ENCODE measurements around the gene CMBL. TPM values are rescaled to one million over a fixed set of nuclear protein-coding genes. Genes with fewer than 3 reads are reported as not detected.

The CMBL gene
- total RNA-seq, 1 donor: 9.0 TPM

- H3K36me3 ChIP-seq (ENCODE audit: insufficient read depth, low read length): peaks cover 46% of the 10 kb centered on the region
- no peak for TF ChIP-seq CTCF (IDR thresholded peaks at IDR 0.05; ENCODE audit: extremely low read depth, low read depth, low read length)
- H4K20me1 ChIP-seq (ENCODE audit: insufficient read depth, low read length): peaks cover 10% of the 10 kb centered on the region
- no peaks in the 10 kb centered on the region for H3K27me3 ChIP-seq (ENCODE audit: insufficient read depth, low read length)
- H3K79me2 ChIP-seq (ENCODE audit: insufficient read depth, low read length): no peaks in the 10 kb centered on the region
- peaks cover 9% of the 10 kb centered on the region for H3K4me1 ChIP-seq (ENCODE audit: insufficient read depth, low read length)
- H2AFZ ChIP-seq (ENCODE audit: low read length): no peak overlapping the region
- H3K27ac ChIP-seq (ENCODE audit: low read depth, low read length): no peak overlapping the region
- H3K4me2 ChIP-seq (ENCODE audit: insufficient read depth, low read length): no peak overlapping the region
- H3K9me3 ChIP-seq (ENCODE audit: low read depth, low read length): no peaks in the 10 kb centered on the region
- no peak overlapping the region for H3K4me3 ChIP-seq (ENCODE audit: insufficient read depth, low read length)
- DNase-seq (ENCODE audit: insufficient read length, low spot score, missing footprints): no peak
Observed at GRCh38 chr5:10265245-10266109, 42.2 kb downstream of the CMBL start.

GRCh38 chr5:10264604-10265003, 43.1 kb downstream of the CMBL start:
- H3K9me3 ChIP-seq (ENCODE audit: low read depth, low read length): no peaks in the 10 kb centered on the region
- TF ChIP-seq CTCF (IDR thresholded peaks at IDR 0.05; ENCODE audit: extremely low read depth, low read depth, low read length): no peak
- no peaks in the 10 kb centered on the region for H3K27me3 ChIP-seq (ENCODE audit: insufficient read depth, low read length)
- no peak overlapping the region for H3K27ac ChIP-seq (ENCODE audit: low read depth, low read length)
- DNase-seq (ENCODE audit: insufficient read length, low spot score, missing footprints): no peak
- no peak overlapping the region for H3K4me3 ChIP-seq (ENCODE audit: insufficient read depth, low read length)
- peaks cover 14% of the 10 kb centered on the region for H4K20me1 ChIP-seq (ENCODE audit: insufficient read depth, low read length)
- peaks cover 55% of the 10 kb centered on the region for H3K36me3 ChIP-seq (ENCODE audit: insufficient read depth, low read length)
- peaks cover 9% of the 10 kb centered on the region for H3K4me1 ChIP-seq (ENCODE audit: insufficient read depth, low read length)
- H3K79me2 ChIP-seq (ENCODE audit: insufficient read depth, low read length): peaks cover 1% of the 10 kb centered on the region
- no peak overlapping the region for H2AFZ ChIP-seq (ENCODE audit: low read length)
- H3K4me2 ChIP-seq (ENCODE audit: insufficient read depth, low read length): no peak overlapping the region

- H3K4me1 ChIP-seq (ENCODE audit: insufficient read depth, low read length): peaks cover 9% of the 10 kb centered on the region
- no peak overlapping the region for H3K4me2 ChIP-seq (ENCODE audit: insufficient read depth, low read length)
- DNase-seq (ENCODE audit: insufficient read length, low spot score, missing footprints): no peak
- H3K27ac ChIP-seq (ENCODE audit: low read depth, low read length): no peak overlapping the region
- no peak for TF ChIP-seq CTCF (IDR thresholded peaks at IDR 0.05; ENCODE audit: extremely low read depth, low read depth, low read length)
- peaks cover 14% of the 10 kb centered on the region for H4K20me1 ChIP-seq (ENCODE audit: insufficient read depth, low read length)
- no peak overlapping the region for H3K4me3 ChIP-seq (ENCODE audit: insufficient read depth, low read length)
- peaks cover 71% of the 10 kb centered on the region for H3K36me3 ChIP-seq (ENCODE audit: insufficient read depth, low read length)
- no peaks in the 10 kb centered on the region for H3K9me3 ChIP-seq (ENCODE audit: low read depth, low read length)
- no peaks in the 10 kb centered on the region for H3K27me3 ChIP-seq (ENCODE audit: insufficient read depth, low read length)
- H2AFZ ChIP-seq (ENCODE audit: low read length): no peak overlapping the region
- H3K79me2 ChIP-seq (ENCODE audit: insufficient read depth, low read length): peaks cover 12% of the 10 kb centered on the region
Observed at GRCh38 chr5:10262995-10263394, 44.7 kb downstream of the CMBL start.

- TF ChIP-seq CTCF (IDR thresholded peaks at IDR 0.05; ENCODE audit: extremely low read depth, low read depth, low read length): no peak
- no peak overlapping the region for H3K4me3 ChIP-seq (ENCODE audit: insufficient read depth, low read length)
- H3K27me3 ChIP-seq (ENCODE audit: insufficient read depth, low read length): no peaks in the 10 kb centered on the region
- H3K27ac ChIP-seq (ENCODE audit: low read depth, low read length): no peak overlapping the region
- peaks cover 5% of the 10 kb centered on the region for H3K4me1 ChIP-seq (ENCODE audit: insufficient read depth, low read length)
- peaks cover 78% of the 10 kb centered on the region for H3K36me3 ChIP-seq (ENCODE audit: insufficient read depth, low read length)
- no peak overlapping the region for H2AFZ ChIP-seq (ENCODE audit: low read length)
- H3K9me3 ChIP-seq (ENCODE audit: low read depth, low read length): no peaks in the 10 kb centered on the region
- no peak for DNase-seq (ENCODE audit: insufficient read length, low spot score, missing footprints)
- H4K20me1 ChIP-seq (ENCODE audit: insufficient read depth, low read length): peaks cover 14% of the 10 kb centered on the region
- peaks cover 14% of the 10 kb centered on the region for H3K79me2 ChIP-seq (ENCODE audit: insufficient read depth, low read length)
- H3K4me2 ChIP-seq (ENCODE audit: insufficient read depth, low read length): no peak overlapping the region
Observed at GRCh38 chr5:10262121-10262774, 45.5 kb downstream of the CMBL start.

Measured in osteoblast (primary cell).